WERI-Rb-1 (cell line): ENCODE measurements around the gene RLF.

ENCODE experiments used
- DNase-seq: peaks from one replicate; pipeline ENCODE4 v3.0.0-alpha.2; 2020
- H3K27ac ChIP-seq: fragments of 250-450 bp; sonication (Bioruptor Pico); 2 replicates; pipeline ENCODE4 v1.5.1; 2020; ENCODE audit warnings: mild to moderate bottlenecking, moderate library complexity
- H3K27me3 ChIP-seq: fragments of 250-450 bp; sonication (Bioruptor Pico); 2 replicates; pipeline ENCODE4 v1.5.1; 2021; ENCODE audit warnings: mild to moderate bottlenecking, low read depth, moderate library complexity; ENCODE audit not compliant: insufficient read depth, severe bottlenecking
- H3K36me3 ChIP-seq: fragments of 250-450 bp; sonication (Bioruptor Pico); 2 replicates; pipeline ENCODE4 v1.5.1; 2020; ENCODE audit warnings: mild to moderate bottlenecking, moderate library complexity
- H3K4me3 ChIP-seq: 2 replicates; pipeline ENCODE4 v1.5.1; 2011; ENCODE audit warnings: low read depth, mild to moderate bottlenecking, control low read depth, low read length
- H3K9me3 ChIP-seq: fragments of 250-450 bp; sonication (Bioruptor Pico); 2 replicates; pipeline ENCODE4 v1.5.1; 2021; ENCODE audit warnings: mild to moderate bottlenecking, moderate library complexity; ENCODE audit not compliant: severe bottlenecking
- CTCF ChIP-seq: IDR thresholded peaks from 2 replicates; pipeline ENCODE4 v1.5.1; 2011; ENCODE audit warnings: low read depth, mild to moderate bottlenecking, control low read depth, inconsistent platforms, low read length

RLF gene

GRCh38 chr1:40257313-40257687 lies 96.1 kb downstream of the RLF start:
- peaks cover 28% of the 10 kb centered on the region for H3K36me3 ChIP-seq
- no peak for TF ChIP-seq CTCF
- H3K4me3 ChIP-seq = peak overlapping the region; percentile 100
- no peaks in the 10 kb centered on the region for H3K9me3 ChIP-seq
- DNase-seq = no peak
- H3K27me3 ChIP-seq = no peaks in the 10 kb centered on the region
- H3K27ac ChIP-seq = peak overlapping the region; percentile 97

GRCh38 chr1:40257688-40258444 lies 96.7 kb downstream of the RLF start, which contains the start of gene ZMPSTE24:
ZMPSTE24 (plus strand) TSS chr1:40258236; CDS start chr1:40258272, 36 bp downstream.
- Histone ChIP-seq H3K27ac (peak within 1 kb of the TSS; percentile 97), H3K4me3 (peak within 1 kb of the TSS; percentile 100), H3K36me3 (peaks cover 33% of the 10 kb centered on the region), H3K9me3 (no peaks in the 10 kb centered on the region), H3K27me3 (no peaks in the 10 kb centered on the region)
- no peak for TF ChIP-seq CTCF
- DNase-seq = peak; percentile 98

GRCh38 chr1:40258445-40258769 lies 97.2 kb downstream of the RLF start:
- TF ChIP-seq CTCF = no peak
- Histone ChIP-seq H3K36me3 (peaks cover 38% of the 10 kb centered on the region), H3K9me3 (no peaks in the 10 kb centered on the region), H3K27ac (peak overlapping the region; percentile 73), H3K27me3 (no peaks in the 10 kb centered on the region), H3K4me3 (peak overlapping the region; percentile 100)
- no peak for DNase-seq

GRCh38 chr1:40264354-40264781 lies 103.2 kb downstream of the RLF start:
- no peaks in the 10 kb centered on the region for H3K27me3 ChIP-seq
- H3K36me3 ChIP-seq = peaks cover 59% of the 10 kb centered on the region

GRCh38 chr1:40265298-40265697 lies 104.1 kb downstream of the RLF start:
- Histone ChIP-seq H3K27ac (no peak overlapping the region), H3K27me3 (no peaks in the 10 kb centered on the region), H3K36me3 (peaks cover 65% of the 10 kb centered on the region), H3K4me3 (no peak overlapping the region), H3K9me3 (no peaks in the 10 kb centered on the region)
- TF ChIP-seq CTCF = no peak
- DNase-seq = no peak

More at GRCh38 chr1:40264354-40264781, 103.2 kb downstream of the RLF start:
- no peak for TF ChIP-seq CTCF
- Histone ChIP-seq H3K9me3 (no peaks in the 10 kb centered on the region), H3K27ac (no peak overlapping the region), H3K4me3 (no peak overlapping the region)
- DNase-seq = no peak

- Histone ChIP-seq H3K36me3 (peaks cover 64% of the 10 kb centered on the region), H3K4me3 (no peak overlapping the region), H3K27ac (peak overlapping the region; percentile 21), H3K9me3 (no peaks in the 10 kb centered on the region), H3K27me3 (no peaks in the 10 kb centered on the region)
- no peak for DNase-seq
- no peak for TF ChIP-seq CTCF
Observed at GRCh38 chr1:40265919-40266318, 104.7 kb downstream of the RLF start.
